ENCODE results near the gene PCGF6.

GRCh38 chr10:103327906-103328305, 23.0 kb downstream of the PCGF6 start:
- no peak for TF ChIP-seq CTCF (IDR thresholded peaks at IDR 0.05; ENCODE audit: low read depth, low read length)
- no peak for TF ChIP-seq MYC (IDR thresholded peaks at IDR 0.05; ENCODE audit: low read depth, low read length)
- TF ChIP-seq POLR2A (IDR thresholded peaks at IDR 0.05; ENCODE audit: extremely low read depth, insufficient read length): no peak
